Subcutaneous abdominal adipose tissue (tissue), 5 donors: ENCODE measurements around the gene CCNL1.
"Not testable (repeated sequence)": the region's sequence is repeated elsewhere in the genome, so short reads cannot be mapped to it uniquely, and the experiment has no call there.

Experiments
- H3K27ac ChIP-seq: one replicate; pipeline ENCODE4 v1.7.0; 2013; ENCODE audit warnings: low read depth, mild to moderate bottlenecking, inconsistent platforms, low read length, moderate library complexity
- H3K27me3 ChIP-seq, 5 donors: one replicate each; pipeline ENCODE4 v1.7.0; 2013; ENCODE audit warnings: low read length in 5 of 5, inconsistent platforms in 1 of 5; ENCODE audit not compliant: control insufficient read depth in 5 of 5, insufficient read depth in 4 of 5
- H3K36me3 ChIP-seq, 5 donors: one replicate each; pipeline ENCODE4 v1.7.0; 2013; ENCODE audit warnings: low read length in 5 of 5; ENCODE audit not compliant: control insufficient read depth in 5 of 5, insufficient read depth in 5 of 5
- H3K4me1 ChIP-seq, 5 donors: one replicate each; pipeline ENCODE4 v1.7.0; 2013; ENCODE audit warnings: low read length in 5 of 5, mild to moderate bottlenecking in 3 of 5, moderate library complexity in 1 of 5; ENCODE audit not compliant: control insufficient read depth in 5 of 5, insufficient read depth in 5 of 5
- H3K4me3 ChIP-seq, 5 donors: one replicate each; pipeline ENCODE4 v1.7.0; 2013; ENCODE audit warnings: low read length in 5 of 5, low read depth in 1 of 5
- H3K9ac ChIP-seq, 5 donors: one replicate each; pipeline ENCODE4 v1.7.0; 2013; ENCODE audit warnings: low read length in 5 of 5, mild to moderate bottlenecking in 4 of 5, moderate library complexity in 3 of 5
- H3K9me3 ChIP-seq, 5 donors: one replicate each; pipeline ENCODE4 v1.7.0; 2013; ENCODE audit warnings: low read length in 5 of 5; ENCODE audit not compliant: control insufficient read depth in 5 of 5
- donor health status: healthy.
- donor health status: healthy.
- donor health status: healthy.
- donor health status: healthy.
- donor health status: healthy.

The CCNL1 gene

DNA sequence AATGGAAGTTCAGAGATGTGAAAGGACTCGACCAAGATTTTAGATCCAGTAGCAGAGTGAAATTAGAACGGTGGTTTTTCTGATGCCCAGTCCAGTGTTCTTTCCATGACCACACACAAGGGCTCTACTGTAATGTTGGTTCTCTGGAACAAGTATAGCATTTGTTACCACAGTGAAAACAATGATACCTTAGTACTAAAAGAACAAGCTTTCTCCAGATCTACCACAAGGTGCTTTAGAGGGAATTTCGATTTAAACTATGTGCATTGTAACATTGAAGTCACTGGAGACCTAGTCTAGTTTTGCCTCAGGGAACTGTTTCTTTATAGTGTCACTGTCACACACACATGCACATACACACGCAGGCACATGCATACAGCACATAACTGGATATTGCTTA is 12.8 kb upstream of the CCNL1 start:
- Histone ChIP-seq H3K4me1 (peaks cover 11 to 30% (median 24%) of the 10 kb centered on the region in 5 donors), H3K27ac (peak overlapping the region; percentile 88), H3K4me3 (no peak overlapping the region), H3K9ac (no peak overlapping the region), H3K36me3 (no peaks in the 10 kb centered on the region), H3K27me3 (no peaks in the 10 kb centered on the region), H3K9me3 (no peaks in the 10 kb centered on the region)

DNA sequence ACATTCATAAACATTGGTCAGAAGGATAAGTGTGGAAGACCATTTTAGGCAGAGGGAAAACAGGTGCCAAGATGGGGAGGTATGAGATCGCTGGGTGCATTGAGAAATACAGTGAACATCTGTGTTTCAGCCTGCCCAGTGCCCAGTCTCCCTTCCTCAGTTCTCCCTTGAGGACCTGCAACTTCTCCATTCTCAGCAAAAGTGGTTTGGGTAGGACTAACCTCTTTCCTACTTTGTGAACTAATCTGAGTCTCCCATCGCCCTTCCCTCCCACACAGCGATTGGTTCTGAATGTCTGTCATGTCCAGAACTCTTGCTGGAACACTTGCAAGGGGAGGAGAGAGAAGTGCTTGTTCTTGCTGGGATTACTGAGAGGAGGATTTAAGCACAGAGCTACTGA is 10.9 kb upstream of the CCNL1 start:
- H3K27me3 ChIP-seq, result no peaks in the 10 kb centered on the region
- no peaks in the 10 kb centered on the region for H3K36me3 ChIP-seq
- H3K9ac ChIP-seq, result peak overlapping the region in 3 of 5 donors; percentile 17 to 50 (median 34)
- H3K4me3 ChIP-seq, result no peak overlapping the region
- no peaks in the 10 kb centered on the region for H3K9me3 ChIP-seq
- H3K4me1 ChIP-seq, result peaks cover 7 to 21% (median 15%) of the 10 kb centered on the region in 5 donors
- H3K27ac ChIP-seq, result peak overlapping the region; percentile 88

DNA sequence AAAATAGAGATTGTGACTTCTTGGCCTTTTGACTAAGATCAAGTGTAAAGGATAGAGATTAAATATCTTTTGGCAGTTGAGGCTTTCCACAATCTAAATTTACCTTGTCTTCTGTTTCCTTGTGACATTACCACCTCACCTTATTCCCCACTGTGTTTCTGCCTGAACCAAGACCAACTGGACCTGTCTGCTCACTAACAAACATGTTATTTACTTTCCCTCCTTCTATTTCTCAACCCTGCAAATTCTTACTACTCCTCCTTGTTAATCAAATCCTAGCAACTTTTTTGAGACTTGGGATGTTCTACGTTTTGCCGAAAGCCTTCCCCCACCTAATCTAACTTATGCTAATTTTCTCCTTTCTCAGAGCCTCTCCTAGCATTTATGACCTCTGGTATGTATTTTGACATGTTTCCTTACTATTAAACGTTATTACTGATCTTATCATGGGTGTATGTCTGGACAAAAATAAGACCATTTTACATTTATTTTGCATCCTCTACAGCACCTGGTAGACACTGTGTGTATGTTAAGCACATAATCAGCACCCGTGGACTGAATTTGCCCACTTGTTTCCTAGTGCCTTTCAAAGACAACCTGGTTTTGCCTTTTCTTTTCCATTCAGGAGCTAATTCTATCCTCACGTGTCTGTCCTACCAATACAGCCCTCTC is 7.6 kb upstream of the CCNL1 start:
- Histone ChIP-seq H3K4me1 (peaks cover 0 to 15% (median 7%) of the 10 kb centered on the region in 5 donors), H3K4me3 (no peak overlapping the region), H3K27me3 (no peaks in the 10 kb centered on the region), H3K27ac (no peak overlapping the region), H3K9me3 (no peaks in the 10 kb centered on the region), H3K36me3 (no peaks in the 10 kb centered on the region), H3K9ac (no peak overlapping the region)

DNA sequence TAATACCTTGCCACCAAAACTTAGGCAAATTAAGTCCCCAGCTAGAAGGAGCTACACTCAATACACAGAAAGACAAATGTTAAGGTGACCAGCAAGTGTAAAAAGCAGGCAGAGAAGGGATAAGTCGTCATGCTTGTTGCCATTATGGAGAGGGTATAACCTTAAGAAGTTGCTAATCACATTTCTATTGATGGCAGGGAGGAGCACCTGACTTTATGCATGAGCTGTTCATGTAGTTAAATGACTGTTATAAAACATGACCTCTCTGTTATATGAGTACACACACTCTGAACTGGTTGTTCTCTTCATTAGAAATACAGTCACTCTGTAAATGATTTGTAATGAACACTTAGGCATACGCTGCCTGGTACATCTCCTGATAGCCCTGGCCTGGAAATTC is 6.6 kb upstream of the CCNL1 start:
- H3K9ac ChIP-seq, result no peak overlapping the region
- peaks cover 0 to 11% (median 8%) of the 10 kb centered on the region in 5 donors for H3K4me1 ChIP-seq
- H3K27me3 ChIP-seq, result no peaks in the 10 kb centered on the region
- H3K4me3 ChIP-seq, result no peak overlapping the region
- H3K36me3 ChIP-seq, result no peaks in the 10 kb centered on the region
- no peaks in the 10 kb centered on the region for H3K9me3 ChIP-seq
- no peak overlapping the region for H3K27ac ChIP-seq

DNA sequence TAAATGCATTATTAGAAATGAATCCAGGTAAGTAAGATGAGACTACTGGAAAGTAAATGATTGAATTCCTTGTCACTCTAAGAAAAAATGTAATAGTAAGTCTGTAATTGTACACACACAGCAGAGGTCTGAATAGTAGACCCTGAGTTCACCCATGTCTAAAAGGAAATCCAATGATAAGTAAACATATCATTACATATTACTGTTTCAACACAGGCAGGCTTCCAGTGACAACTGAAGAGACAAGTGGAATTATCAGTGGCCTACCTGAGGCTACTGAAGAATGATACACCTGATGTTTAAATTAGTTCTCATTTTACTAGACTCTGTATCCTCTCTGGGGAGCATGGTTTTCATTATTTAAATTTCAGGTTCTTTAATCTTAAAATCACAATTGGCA is 6.2 kb upstream of the CCNL1 start:
- Histone ChIP-seq H3K9me3 (no peaks in the 10 kb centered on the region), H3K27ac (no peak overlapping the region)

DNA sequence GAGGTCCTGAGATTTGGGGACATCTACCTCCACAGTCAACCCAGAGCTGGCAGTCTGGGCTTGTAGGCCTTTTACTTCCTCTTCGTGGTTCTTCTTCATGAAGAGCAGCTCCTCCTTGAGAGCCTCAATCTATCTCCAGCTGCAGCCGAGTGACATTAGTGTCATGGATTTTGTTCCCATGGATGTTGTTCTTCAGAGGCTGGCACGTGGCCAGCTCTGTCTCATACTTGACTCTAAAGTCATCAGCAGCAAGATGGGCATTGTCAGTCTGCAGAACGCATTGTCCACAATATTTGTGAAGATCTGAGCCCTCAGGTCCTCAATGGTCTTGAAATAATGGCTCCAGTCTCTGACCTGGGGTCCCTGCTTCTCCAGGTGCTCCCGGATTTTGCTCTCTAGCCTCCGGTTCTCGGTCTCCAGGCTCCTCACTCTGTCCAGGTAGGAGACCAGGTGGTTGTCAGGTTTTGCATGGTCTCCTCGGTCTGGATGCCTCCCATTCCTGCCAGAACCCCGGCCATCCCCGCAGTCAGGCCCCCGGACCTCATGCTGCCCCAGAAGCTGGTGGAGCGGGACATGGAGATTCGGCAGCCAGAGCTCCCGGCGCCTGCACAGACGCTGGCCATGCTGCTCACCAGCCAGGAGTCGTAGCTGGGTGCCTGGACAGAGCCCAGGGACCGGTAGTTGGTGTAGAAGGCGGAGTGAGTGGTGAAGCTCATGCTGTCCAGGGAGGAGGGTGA is 3.4 kb upstream of the CCNL1 start:
- Histone ChIP-seq H3K4me3 (no peak overlapping the region), H3K27me3 (no peaks in the 10 kb centered on the region), H3K36me3 (peaks cover under 1 to 7% (median 4%) of the 10 kb centered on the region in 5 donors), H3K9ac (no peak overlapping the region), H3K4me1 (peaks cover 2 to 19% (median 15%) of the 10 kb centered on the region in 5 donors), H3K27ac (no peak overlapping the region), H3K9me3 (no peaks in the 10 kb centered on the region)

More for the DNA sequence above, 6.2 kb upstream of the CCNL1 start:
- H3K27me3 ChIP-seq, result no peaks in the 10 kb centered on the region
- H3K4me3 ChIP-seq, result no peak overlapping the region
- peaks cover 0 to 13% (median 7%) of the 10 kb centered on the region in 5 donors for H3K4me1 ChIP-seq
- no peak overlapping the region for H3K9ac ChIP-seq
- no peaks in the 10 kb centered on the region for H3K36me3 ChIP-seq

DNA sequence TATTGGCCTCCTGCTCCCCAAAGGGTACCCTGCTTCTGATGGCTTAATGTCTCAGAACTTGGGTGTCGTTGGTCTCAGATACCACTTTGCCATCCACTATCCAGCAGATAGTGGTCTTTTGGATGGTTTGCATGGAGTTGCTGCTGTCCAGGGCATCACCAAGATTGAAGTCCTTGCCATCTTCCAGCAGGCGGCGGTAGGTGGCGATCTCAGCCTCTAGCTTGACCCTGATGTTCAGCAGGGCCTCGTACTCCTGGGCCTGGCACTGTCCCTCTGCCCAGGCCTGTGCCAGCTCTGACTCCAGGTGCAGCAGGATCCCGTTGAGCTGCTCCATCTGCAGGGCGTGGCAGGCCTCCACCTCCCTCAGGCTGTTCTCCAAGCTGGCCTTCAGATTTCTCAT is 2.7 kb upstream of the CCNL1 start:
- H3K36me3 ChIP-seq, result peaks cover 8 to 15% (median 11%) of the 10 kb centered on the region in 5 donors
- H3K27me3 ChIP-seq, H3K27ac ChIP-seq, H3K9me3 ChIP-seq, H3K4me3 ChIP-seq, H3K9ac ChIP-seq: not testable (repeated sequence)
- H3K4me1 ChIP-seq, result peaks cover 5 to 27% (median 22%) of the 10 kb centered on the region in 5 donors

DNA sequence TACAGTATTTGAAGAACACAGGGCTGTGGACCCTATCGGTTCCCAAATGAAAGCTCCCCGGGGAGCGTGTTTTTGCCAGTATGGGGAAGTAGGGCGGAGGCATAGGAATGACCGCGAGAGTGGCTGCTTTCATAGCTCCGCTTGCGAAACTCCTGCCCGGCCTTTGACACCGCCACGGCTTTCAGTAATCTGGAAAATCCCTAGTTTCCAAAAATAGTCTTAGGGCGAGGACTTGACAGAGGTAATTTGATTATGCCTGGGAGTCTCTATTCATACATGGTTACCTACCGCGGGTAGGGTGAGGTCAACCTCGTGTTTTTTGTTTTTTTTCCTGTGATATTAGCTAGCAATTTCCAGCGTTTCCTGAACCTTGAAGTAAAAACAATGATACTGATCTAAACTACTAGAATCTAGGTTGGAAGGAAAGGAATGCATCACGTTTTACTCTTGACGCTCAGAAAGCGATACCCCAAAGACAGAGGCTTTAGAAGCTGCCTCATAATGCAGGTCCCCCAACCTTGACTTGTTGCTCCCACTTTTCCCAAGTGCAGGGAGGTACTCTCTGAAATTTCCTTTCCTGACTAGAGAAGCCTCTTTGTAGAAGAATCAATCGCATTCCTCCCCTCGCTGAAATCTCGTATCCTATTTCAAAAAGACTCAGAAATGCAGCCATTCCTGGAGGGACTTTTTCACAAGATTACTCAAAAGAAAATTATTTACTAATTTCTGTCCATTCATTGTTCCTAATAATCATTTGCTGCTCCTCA is 894 bp upstream of the CCNL1 start:
- Histone ChIP-seq H3K4me3 (peak overlapping the region; percentile 94 to 99 (median 99)), H3K4me1 (peaks cover 5 to 45% (median 40%) of the 10 kb centered on the region in 5 donors)

DNA sequence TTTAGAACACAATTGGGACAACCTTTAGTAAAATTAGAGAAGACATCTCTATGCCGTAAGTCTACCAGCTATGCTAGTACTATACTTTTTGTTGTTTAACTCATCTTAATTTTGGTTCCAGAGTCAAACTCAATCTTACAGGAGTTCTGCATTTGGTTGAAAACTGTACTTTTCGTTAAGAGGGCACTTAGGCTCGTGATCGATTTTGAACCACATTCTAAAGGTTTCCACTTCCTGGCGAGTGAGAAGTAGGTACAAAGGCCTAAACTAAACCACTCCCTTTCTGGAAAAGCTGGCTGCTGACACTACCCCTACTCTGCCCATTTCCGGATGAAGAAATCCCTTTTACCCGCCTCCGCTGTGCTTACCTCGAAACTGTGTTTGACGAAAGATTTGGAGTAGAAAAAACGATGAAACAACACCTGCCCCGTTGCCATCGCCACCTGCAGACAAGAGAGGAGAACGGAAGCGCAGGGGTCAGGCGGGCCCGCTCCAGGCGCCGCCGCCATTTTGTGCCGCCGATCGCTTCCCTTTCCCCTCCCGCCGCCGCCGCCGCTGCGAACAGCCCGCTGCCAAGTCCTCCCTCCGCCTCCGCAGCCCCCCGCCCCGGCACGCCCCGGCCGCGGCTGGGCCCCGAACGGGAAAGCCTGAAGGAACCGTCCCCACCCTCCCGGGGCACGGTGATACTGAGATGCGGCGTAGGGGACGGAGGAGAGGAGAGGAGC is 748 bp downstream of the CCNL1 start:
- Histone ChIP-seq H3K27ac (peak overlapping the region; percentile 100), H3K4me3 (peak overlapping the region; percentile 91 to 99 (median 99)), H3K27me3 (no peaks in the 10 kb centered on the region), H3K4me1 (peaks cover 5 to 59% (median 57%) of the 10 kb centered on the region in 5 donors), H3K36me3 (peaks cover 37 to 48% (median 40%) of the 10 kb centered on the region in 5 donors), H3K9me3 (no peaks in the 10 kb centered on the region), H3K9ac (peak overlapping the region; percentile 99 to 100 (median 100))

More for the DNA sequence above, 894 bp upstream of the CCNL1 start:
- H3K27me3 ChIP-seq, result no peaks in the 10 kb centered on the region
- peaks cover 24 to 32% (median 29%) of the 10 kb centered on the region in 5 donors for H3K36me3 ChIP-seq
- H3K27ac ChIP-seq, result peak overlapping the region; percentile 100
- H3K9me3 ChIP-seq, result no peaks in the 10 kb centered on the region
- peak overlapping the region; percentile 94 to 100 (median 100) for H3K9ac ChIP-seq
